NCI-H1436 (cell line): ENCODE measurements around the gene NAT14.

Experiments used
- DNase-seq: peaks from one replicate; lab custom pipeline; 2025; lab: John Stamatoyannopoulos, UW

NAT14 gene

DNA sequence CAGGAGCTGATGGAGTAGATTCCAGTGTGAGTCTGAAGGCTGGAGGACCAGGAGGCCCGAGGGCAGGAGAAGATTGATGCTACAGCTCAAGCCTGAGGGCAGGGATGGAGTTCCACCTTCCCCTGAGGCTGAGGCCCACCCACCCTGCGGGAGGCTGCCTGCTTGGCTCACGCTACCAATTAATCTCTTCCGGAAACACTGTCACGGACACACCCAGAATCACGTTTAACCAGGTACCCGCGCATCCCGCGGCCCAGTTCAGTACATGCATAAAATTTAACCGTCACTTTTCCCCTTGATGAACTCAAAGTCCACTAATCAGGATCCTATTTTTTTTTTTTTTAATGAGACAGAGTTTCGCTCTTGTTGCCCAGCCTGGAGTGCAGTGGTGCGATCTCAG is 13.7 kb upstream of the NAT14 start:
- no peak for DNase-seq

DNA sequence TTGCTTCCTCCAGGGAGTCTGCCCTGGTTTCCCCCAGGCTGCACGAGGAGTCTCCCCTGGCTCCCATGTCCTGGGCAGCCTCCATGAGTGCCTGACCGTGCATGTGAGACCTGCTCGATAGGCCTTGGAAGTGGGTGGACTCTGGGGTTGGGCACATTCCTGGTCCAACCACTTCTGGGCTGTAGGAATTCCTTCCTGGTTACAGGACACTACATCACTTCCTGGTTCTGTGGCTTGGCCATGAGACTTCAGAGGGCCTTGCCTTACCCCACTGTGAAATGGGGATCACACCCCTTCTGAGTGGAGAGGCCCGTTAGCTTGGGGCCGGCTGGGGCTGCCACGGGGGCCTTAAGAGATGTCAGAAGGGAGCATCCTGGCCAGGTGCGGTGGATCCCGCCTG is 12.5 kb upstream of the NAT14 start:
- DNase-seq = no peak

DNA sequence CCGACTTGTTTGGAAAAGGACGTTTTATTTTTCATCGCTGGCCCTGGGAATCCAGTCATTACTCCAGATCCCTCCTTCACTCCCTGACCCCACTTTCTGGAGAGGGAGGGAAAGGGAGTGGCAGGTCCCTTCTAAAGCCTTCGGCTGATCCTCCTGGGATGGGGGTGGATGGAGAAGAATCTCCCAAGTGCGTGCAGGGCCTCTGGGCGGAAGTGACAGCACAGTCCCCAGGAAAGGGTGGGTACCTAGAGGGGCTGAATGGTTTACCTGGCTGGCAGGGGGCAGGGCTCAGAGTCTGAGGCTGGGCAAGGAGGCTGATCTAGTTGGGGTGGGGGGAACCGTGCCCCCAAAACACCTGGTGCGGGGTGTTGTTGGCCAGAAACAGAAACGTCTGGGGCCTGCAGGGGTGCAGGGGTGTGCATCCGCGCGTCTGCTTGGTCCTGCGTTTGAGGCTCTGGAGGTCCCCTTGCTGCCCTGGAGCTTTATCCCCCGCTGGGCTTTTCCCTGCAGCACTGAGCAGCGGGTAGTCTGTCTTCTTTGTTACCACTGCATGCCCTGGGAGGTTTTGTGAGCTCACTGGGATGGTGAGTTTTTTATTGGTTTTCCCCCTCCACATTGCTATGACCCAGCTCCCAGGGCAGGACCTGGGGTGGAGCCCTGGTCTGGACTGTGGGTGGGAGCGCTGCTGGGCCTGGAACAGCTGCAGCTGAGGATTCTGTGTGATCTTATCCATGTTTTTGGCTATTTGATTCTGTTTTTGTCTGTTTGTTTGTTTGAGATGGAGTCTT is 11.6 kb upstream of the NAT14 start:
- no peak for DNase-seq

DNA sequence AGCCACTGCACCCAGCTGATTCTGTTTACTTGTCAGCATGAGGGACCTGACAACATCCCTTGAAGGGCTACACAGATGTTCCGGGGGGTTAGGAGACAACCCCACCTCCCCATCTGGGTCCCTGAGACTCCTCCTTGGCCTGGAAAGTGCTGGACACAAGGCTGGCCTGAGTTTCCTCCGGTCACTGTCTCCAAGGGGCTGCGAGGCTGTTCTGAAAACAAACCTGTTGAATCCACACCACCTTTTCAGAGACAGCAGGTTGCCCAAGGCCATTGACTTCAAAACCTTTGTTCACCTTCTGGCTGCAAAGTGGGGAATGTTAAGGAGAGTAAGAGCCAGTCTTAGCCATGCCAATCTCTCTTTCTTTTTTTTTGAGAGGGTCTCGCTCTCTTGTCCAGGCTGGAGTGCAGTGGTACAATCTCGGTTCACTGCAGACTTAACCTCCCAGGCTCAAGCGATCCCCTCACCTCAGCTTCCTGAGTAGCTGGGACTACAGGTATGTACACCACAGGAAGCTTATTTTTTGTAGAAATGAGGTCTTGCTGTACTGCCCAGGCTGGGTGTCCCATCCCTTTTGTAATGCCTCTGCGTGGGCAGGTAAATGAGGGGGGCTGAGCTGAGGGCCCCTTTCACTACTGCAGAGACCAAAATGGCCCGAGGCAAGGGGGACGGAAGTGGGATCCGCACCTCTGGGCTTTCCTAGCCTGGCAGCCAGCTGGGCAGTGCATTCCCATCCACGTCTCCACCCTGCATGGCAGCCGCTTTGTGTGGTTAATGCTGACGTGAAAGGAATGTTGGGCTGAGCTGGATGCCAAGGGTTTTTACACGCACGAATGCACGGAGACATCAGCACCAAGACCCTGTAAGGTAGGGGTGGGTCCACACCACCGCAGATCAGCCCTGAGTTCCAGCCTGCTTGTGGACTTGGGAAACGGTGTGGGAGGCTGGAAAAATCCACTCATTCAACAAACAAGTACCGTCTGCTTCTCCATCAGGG is 10.4 kb upstream of the NAT14 start:
- no peak for DNase-seq

- peak; percentile 99 for DNase-seq
These were observed 8.8 kb upstream of the NAT14 start, which contains the start of gene ZNF628 for GRCh38 chr19:55476100-55476775. Gene ZNF628 (plus strand): TSS chr19:55476617. CDS start chr19:55479911, 3,294 bp downstream.

- DNase-seq = no peak
These were observed 7.1 kb upstream of the NAT14 start for GRCh38 chr19:55477905-55478304.

- no peak for DNase-seq
These were observed 6.6 kb upstream of the NAT14 start for GRCh38 chr19:55478364-55478763.

- no peak for DNase-seq
These were observed 5.9 kb upstream of the NAT14 start for GRCh38 chr19:55479045-55479444.

- no peak for DNase-seq
These were observed 5.3 kb upstream of the NAT14 start for GRCh38 chr19:55479451-55480230.

DNA sequence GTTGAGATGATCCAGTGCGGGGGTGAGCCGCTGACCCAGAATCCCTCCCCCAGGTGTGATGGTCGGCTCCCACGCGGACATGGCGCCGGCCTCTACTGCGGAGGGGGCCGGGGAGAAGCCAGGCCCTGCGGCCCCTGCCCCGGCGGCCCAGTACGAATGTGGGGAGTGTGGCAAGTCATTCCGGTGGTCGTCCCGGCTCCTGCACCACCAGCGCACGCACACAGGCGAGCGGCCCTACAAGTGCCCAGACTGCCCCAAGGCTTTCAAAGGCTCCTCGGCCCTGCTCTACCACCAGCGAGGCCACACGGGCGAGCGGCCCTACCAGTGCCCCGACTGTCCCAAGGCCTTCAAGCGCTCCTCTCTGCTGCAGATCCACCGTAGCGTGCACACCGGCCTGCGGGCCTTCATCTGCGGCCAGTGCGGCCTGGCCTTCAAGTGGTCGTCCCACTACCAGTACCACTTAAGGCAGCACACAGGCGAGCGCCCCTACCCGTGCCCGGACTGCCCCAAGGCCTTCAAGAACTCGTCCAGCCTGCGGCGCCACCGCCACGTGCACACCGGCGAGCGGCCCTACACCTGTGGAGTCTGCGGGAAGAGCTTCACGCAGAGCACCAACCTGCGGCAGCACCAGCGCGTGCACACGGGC is 3.7 kb upstream of the NAT14 start:
- no peak for DNase-seq

GRCh38 chr19:55481794-55482155 is 3.2 kb upstream of the NAT14 start:
- no peak for DNase-seq

- DNase-seq = no peak
These were observed 2.6 kb upstream of the NAT14 start for GRCh38 chr19:55482156-55482961.

GRCh38 chr19:55482967-55483705 is 1.9 kb upstream of the NAT14 start:
- DNase-seq = no peak

GRCh38 chr19:55483706-55484592 is 1.0 kb upstream of the NAT14 start:
- no peak for DNase-seq

DNA sequence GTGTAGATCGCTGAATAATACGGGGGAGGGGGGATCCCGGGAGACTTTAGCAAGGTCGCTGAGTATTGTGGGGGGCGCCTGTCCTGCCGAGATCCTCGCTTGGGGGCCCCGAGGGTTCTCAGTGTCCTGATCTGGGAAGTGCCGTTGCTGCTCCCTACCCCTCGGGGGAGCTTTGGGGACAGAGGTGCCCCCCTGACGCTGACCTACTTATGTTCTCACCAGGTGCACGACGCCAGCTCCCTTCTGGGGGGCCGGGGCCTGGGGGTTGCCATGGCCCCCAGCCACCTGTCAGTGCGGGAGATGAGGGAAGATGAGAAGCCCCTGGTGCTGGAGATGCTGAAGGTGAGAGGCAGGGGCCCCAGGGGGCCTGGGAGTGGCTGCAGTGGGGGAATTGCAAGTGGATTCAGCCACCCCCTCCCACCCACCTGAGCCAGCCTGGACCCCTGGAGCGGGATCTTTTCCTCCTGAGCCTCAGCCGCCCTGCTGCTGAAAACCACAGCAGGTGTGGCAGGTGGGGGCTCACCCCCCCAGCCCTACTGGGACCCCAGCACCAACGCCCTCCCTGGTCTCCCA is 537 bp downstream of the NAT14 start:
- DNase-seq = peak; percentile 31

GRCh38 chr19:55486043-55486970 is 1.3 kb downstream of the NAT14 start:
- no peak for DNase-seq
